Stimulated activated CD4-positive, alpha-beta T cell treated with anti-CD3 and anti-CD28 coated beads, Interleukin-12 subunit alpha, Interleukin-12 subunit beta, amount 100 ng/mL, for 24 hours (primary cell): Measurements from ENCODE around the gene KLK6.

Experiments
- DNase-seq, 2 experiments: peaks; one replicate each; pipeline ENCODE4 v3.0.0-alpha.2; 2020; ENCODE audit warnings: low read depth in 2 of 2

The KLK6 gene

GRCh38 chr19:50911206-50912101, 57.9 kb downstream of the KLK6 start, which contains the start of gene KLK4:
Gene KLK4, minus strand, starts transcription at chr19:50911395. Its CDS starts 657 bp downstream, at chr19:50910738.
- no peak for DNase-seq

GRCh38 chr19:50910722-50911121, 58.7 kb downstream of the KLK6 start:
- no peak for DNase-seq

DNA sequence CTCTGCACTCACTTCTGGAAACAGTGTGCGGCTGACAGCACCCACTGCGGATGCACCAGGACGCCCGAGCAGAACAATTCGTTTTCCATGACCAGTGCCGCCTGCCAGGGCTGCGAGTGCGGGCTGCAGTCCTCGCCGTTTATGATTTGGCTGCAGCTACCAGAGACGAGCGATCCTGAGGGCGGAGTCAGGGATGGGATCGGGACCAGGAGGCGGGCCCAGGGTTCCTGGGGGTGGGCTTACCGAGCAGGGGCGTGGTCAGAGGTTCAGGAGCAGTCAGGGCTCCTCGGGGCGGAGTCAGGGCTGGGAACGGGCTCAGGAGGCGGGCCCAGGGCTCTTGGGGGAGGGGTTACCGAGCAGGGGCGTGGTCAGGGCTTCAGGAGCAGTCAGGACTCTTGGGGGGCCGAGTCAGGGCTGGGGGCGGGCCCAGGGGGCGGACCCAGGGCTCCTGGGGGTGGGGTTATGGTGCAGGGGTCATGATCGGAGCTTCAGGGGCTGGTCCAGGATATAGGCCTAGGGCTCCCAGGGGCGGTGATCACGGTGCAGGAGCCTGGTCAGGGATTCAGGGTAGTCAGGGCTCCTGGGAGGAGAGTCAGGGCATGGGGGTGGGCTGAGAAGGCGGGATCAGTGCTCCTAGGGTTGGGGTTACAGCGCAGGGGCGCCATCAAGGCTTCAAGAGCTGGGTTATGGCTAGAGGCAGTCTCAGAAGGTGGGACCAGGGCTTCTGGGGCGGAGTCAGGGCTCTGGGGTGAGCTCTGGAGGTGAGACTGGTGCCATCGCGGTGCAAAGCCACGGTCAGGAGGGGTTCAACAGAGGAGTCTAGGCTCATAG, 59.9 kb downstream of the KLK6 start:
- peak; percentile 14 to 40 for DNase-seq
